HepG2 (cell line): Measurements from ENCODE around the gene ING2. TPM values are rescaled to one million over a fixed set of nuclear protein-coding genes. Genes with fewer than 3 reads are reported as not detected.

Source experiments
- polyA plus RNA-seq, 8 experiments: library from polyadenylated mRNA; depleted of rRNA in 3 of 8; stranded (reverse) in 7 of 8; unstranded in 1 of 8; fragments of >200 nt; fragmentation: Illumina TruSeq in 4 of 8; extraction: Trizol in 4 of 8; gene quantifications; 2 replicates each; pipeline versions ENCODE4 v1.2.1 to v1.2.3, GENCODE V29; 2011 to 2016; ENCODE audit warnings: low read depth in 4 of 8, missing spikeins in 1 of 8, mixed read lengths in 1 of 8; ENCODE audit not compliant: insufficient read depth in 1 of 8
- total RNA-seq, 5 experiments: library from RNA; depleted of rRNA; stranded (reverse); fragments of >200 nt; fragmentation: Illumina TruSeq; extraction: Trizol; gene quantifications; 2 replicates each; pipeline ENCODE4 v1.2.3, GENCODE V29; 2016; ENCODE audit warnings: low read depth in 1 of 5

The ING2 gene
- total and polyA plus RNA-seq, 2 of the 13 experiments (the other 11 are each of a cell fraction or from before 2014, with no cell fraction given), result 6.6 to 12.4 TPM

Other genes starting within 250 kb of the ING2 start
- not detected in 2 replicates for gene CLDN22, start 184.8 kb upstream of the ING2 start, total RNA-seq (2016; rRNA removed; fragmentation: Illumina TruSeq; extraction: Trizol)
- 0.07 TPM in 1 of 2 replicates, not detected in the other for gene CLDN22, start 184.8 kb upstream of the ING2 start, polyA plus RNA-seq (2011; rRNA removed)
- not detected in 2 replicates for gene CLDN24, start 182.6 kb upstream of the ING2 start, total RNA-seq (2016; rRNA removed; fragmentation: Illumina TruSeq; extraction: Trizol)
- gene CLDN24, start 182.6 kb upstream of the ING2 start, polyA plus RNA-seq (2011; rRNA removed), result not detected in 2 replicates
- 18.7 and 21.4 TPM in 2 replicates for gene CDKN2AIP, start 60.4 kb upstream of the ING2 start, total RNA-seq (2016; rRNA removed; fragmentation: Illumina TruSeq; extraction: Trizol)
- gene CDKN2AIP, start 60.4 kb upstream of the ING2 start, polyA plus RNA-seq (2011; rRNA removed), result 14.1 and 17.0 TPM in 2 replicates
- gene RWDD4, start 154.1 kb downstream of the ING2 start, total RNA-seq (2016; rRNA removed; fragmentation: Illumina TruSeq; extraction: Trizol), result 25.4 and 28.9 TPM in 2 replicates
- 6.8 and 10.2 TPM in 2 replicates for gene RWDD4, start 154.1 kb downstream of the ING2 start, polyA plus RNA-seq (2011; rRNA removed)
- gene TRAPPC11, start 154.2 kb downstream of the ING2 start, total RNA-seq (2016; rRNA removed; fragmentation: Illumina TruSeq; extraction: Trizol), result 18.0 and 22.7 TPM in 2 replicates
- 17.3 and 23.2 TPM in 2 replicates for gene TRAPPC11, start 154.2 kb downstream of the ING2 start, polyA plus RNA-seq (2011; rRNA removed)